Fibroblast of lung (primary cell): ENCODE data around the gene NHLRC2.
"Not testable (repeated sequence)": the region's sequence is repeated elsewhere in the genome, so short reads cannot be mapped to it uniquely, and the experiment has no call there.

Source experiments
- CTCF ChIP-seq, 2 donors: IDR thresholded peaks in 1 of 2; conservative IDR thresholded peaks in 1 of 2; 1 replicate in 1 of 2; 2 replicates in 1 of 2; pipeline ENCODE4 v1.5.1; 2011 to 2012; ENCODE audit warnings: low read length in 2 of 2, control low read depth in 1 of 2, inconsistent platforms in 1 of 2, low read depth in 1 of 2, mild to moderate bottlenecking in 1 of 2
- EZH2 ChIP-seq: IDR thresholded peaks from 2 replicates; pipeline ENCODE4 v1.5.1; 2012; ENCODE audit warnings: low read length, control low read depth, mild to moderate bottlenecking; ENCODE audit errors: missing control alignments

DNA sequence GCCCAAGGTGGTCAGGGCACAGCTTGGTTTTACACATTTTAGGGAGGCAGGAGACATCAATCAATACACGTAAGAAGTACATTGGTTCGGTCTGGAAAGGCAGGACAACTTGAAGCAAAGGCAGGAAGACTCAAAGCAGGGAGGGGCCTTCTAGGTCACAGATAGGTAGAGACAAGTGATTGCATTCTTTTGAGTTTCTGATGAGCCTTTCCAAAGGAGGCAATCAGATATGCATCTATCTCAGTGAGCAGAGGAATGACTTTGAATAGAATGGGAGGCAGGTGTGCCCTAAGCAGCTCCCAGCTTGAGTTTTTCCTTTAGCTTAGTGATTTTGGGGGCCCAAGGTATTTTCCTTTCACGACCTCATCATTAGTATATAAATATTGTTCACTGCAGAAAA, 33.2 kb upstream of the NHLRC2 start:
- TF ChIP-seq CTCF (conservative IDR thresholded peaks at IDR 0.05 in 1 of 2, IDR thresholded peaks at IDR 0.05 in 1 of 2; ENCODE audit: low read depth in 1 of 2, low read length in 2 of 2); EZH2: not testable (repeated sequence)
